ENCODE results near the gene IGFBP4.
A peak's percentile ranks its signal among the peaks of the same experiment; 100 is the strongest.

The IGFBP4 gene

GRCh38 chr17:40472733-40473452 lies 29.6 kb downstream of the IGFBP4 start:
- no peak for DNase-seq

GRCh38 chr17:40473573-40474365 lies 30.5 kb downstream of the IGFBP4 start:
- no peak for DNase-seq

- no peak for DNase-seq
Observed at GRCh38 chr17:40474419-40475002, 31.3 kb downstream of the IGFBP4 start.

- DNase-seq: no peak
Observed at GRCh38 chr17:40475234-40475908, 32.1 kb downstream of the IGFBP4 start.

GRCh38 chr17:40477796-40478195 lies 34.5 kb downstream of the IGFBP4 start:
- DNase-seq: no peak

GRCh38 chr17:40478486-40478885 lies 35.2 kb downstream of the IGFBP4 start:
- no peak for DNase-seq

GRCh38 chr17:40479754-40480480 lies 36.7 kb downstream of the IGFBP4 start:
- no peak for DNase-seq

GRCh38 chr17:40480501-40481003 lies 37.3 kb downstream of the IGFBP4 start:
- DNase-seq: peak; percentile 74

- no peak for DNase-seq
Observed at GRCh38 chr17:40481106-40481505, 37.9 kb downstream of the IGFBP4 start.

GRCh38 chr17:40482722-40483121 lies 39.5 kb downstream of the IGFBP4 start:
- no peak for DNase-seq

- DNase-seq: no peak
Observed at GRCh38 chr17:40483679-40484078, 40.4 kb downstream of the IGFBP4 start.

GRCh38 chr17:40484285-40484972 lies 41.2 kb downstream of the IGFBP4 start:
- no peak for DNase-seq

- DNase-seq: no peak
Observed at GRCh38 chr17:40484973-40485530, 41.8 kb downstream of the IGFBP4 start.

GRCh38 chr17:40485851-40486521 lies 42.7 kb downstream of the IGFBP4 start:
- DNase-seq: no peak

- no peak for DNase-seq
Observed at GRCh38 chr17:40486522-40487370, 43.5 kb downstream of the IGFBP4 start.

- DNase-seq: no peak
Observed at GRCh38 chr17:40487371-40488020, 44.2 kb downstream of the IGFBP4 start.

- DNase-seq: no peak
Observed at GRCh38 chr17:40490289-40490853, 47.1 kb downstream of the IGFBP4 start.

- DNase-seq: no peak
Observed at GRCh38 chr17:40490982-40491381, 47.7 kb downstream of the IGFBP4 start.

GRCh38 chr17:40491486-40491885 lies 48.2 kb downstream of the IGFBP4 start:
- DNase-seq: no peak

Data from activated CD8-positive, alpha-beta memory T cell treated with anti-CD3 and anti-CD28 coated beads, Interleukin-2, amount 50 U/mL, for 4 hours (primary cell).